Activated CD4-positive, alpha-beta T cell treated with anti-CD3 and anti-CD28 coated beads, Interleukin-2, amount 50 U/mL, for 16 hours (primary cell): ENCODE measurements around the gene ERC2.

Experiments
- DNase-seq: peaks from one replicate; pipeline ENCODE4 v3.0.0-alpha.2; 2020

ERC2 gene

DNA sequence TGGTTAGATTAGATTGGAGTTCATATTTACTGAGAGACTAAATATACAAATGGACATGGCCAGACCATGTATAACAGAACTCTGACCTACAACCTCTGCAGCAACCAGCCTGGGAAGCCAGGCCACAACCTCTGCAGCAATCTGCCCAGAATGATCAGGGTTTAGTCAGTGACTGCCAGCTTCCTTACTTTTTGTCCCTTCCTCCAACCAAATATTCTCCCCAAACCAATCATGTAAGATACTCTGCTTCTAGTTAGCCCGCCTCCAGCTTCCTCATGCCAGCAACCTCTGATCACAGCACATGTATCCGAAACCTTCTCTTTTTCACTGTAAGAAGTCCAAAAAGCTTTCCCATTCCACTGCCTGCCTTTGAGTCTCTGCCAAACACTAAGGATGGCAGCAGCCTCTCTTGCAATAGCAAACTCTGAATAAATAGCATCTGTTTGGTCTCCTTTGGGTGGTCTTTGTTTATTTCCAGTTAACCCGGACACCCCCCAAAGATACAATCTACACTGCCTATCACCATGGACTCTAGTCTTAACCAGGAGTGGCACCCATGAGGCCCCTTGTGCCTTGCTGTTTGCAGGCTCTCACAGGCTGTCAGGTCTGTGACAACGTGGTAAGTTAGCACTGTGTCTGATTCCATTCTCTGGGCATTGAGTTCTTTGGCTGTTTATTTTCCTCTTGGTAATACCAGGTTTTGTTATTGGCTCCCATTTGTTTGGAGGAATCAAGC lies 102.2 kb downstream of the ERC2 start:
- no peak for DNase-seq

DNA sequence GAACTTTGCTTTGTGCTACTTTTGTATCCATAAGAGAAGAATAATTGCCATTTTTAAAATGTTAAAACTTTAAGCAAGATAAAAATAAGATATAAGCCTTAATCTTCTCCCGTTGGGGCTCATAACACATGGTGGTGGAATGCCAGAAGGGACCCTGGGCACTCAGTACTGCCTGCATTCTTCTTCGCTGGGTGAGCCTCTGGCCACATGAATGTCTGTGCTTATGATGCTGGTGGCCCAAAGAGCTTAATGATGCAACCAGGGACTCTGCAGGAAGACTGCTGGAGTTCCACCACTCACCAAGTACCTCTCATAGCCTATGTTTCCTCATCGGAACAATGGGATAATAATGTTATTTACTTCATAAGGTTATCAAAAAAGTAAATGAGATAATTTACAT lies 103.6 kb downstream of the ERC2 start:
- DNase-seq: no peak

DNA sequence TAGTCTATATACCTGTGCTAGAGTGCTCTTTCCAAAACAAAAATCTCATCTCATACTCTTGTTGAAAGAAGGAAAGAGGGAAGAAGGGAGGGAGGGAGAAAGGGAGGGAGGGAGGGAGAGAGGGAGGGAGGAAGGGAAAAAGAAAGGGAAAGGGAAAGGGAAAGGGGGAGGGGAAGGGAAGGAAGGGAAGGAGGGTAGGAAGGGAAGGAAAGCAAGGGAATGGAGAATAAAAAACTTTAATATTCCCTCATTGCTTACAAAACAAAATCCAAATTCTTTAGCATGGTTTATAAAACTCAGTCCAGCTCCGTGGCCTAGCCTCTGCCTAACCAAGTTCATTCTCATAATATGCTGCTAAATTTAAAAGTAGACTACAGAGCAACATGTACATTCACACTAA lies 104.5 kb downstream of the ERC2 start:
- DNase-seq: no peak

DNA sequence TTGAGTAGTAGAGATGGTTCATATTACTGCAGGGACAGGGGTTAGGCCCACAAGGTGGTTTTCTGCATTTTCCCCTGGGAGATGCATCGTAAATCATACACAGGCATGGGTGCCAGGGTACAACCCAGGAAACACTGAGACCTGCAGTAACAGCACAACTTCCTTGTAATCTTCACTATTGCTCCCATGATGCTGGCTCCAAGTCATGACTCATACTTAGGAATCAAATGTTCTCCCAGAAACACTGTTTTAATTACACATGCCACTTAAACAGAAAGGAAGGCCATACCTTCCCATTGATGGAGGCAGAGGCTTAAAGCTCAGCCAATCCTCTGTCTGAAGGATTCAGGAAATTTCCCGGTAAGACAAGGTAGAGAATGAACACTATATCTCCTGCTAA lies 106.5 kb downstream of the ERC2 start:
- DNase-seq: no peak

DNA sequence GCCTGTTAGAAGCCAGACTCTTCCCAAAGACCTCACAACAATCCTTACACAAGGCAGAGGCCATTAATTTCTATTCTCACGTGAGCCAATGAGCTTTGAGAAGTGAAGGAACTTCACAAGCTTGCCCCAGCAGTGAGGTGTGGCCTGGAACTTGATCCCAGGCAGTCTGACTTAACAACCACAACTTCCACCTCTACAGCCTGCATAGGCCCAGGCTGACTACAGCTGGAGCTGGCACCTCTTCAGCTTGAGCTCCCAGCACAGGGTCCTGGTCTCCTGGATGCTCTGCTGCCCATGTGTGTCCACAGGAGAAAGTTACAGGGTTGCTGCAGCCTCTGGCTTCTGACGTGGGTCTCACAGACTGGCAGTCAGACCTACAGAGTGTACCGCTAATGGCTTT lies 111.0 kb downstream of the ERC2 start:
- DNase-seq: no peak

DNA sequence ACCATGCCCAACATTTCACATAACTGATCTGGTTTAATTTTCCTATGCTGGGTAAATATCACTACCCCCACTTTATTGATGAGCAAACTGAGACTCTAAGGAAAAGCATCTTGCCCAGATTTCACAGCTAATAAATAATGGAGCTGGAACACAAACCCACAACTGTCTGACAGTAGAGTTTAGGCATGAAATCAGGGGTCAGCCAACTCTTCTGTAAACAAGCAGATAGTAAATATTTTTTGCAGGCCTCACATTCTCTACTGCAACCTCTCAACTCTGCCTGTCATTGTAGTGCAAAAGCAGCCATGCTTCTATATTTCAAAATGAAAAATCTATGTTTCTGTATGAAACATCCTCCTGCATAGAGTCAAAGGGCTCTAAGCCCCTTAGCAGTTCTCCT lies 111.5 kb downstream of the ERC2 start:
- no peak for DNase-seq

DNA sequence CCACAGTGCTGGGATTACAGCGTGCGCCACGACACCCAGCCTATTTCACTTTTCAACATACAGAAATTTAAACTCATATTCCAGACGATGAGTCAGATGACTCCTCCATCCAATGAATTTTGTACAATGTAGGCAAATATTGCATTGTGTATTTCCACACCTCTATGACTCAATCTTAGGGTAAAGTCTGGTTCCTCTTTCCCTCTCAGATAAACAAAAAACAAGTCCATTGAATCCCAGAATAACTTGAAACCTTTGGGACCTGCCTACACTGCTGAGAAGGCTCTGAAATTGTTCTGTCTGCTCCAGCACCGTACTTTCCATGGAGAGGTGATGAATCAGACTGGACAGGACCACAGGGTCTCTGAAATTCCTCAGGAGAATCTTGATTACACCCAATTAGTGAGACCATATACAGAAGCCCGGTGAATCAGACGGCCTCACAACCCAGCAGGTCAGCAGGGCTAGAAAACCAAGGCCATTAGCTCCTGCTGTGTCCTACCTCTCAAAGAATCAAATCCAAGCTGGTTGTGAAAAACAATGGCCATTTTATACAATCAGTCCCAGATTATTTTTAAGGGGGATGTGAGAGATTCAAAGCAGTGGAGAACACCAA lies 112.6 kb downstream of the ERC2 start:
- no peak for DNase-seq

DNA sequence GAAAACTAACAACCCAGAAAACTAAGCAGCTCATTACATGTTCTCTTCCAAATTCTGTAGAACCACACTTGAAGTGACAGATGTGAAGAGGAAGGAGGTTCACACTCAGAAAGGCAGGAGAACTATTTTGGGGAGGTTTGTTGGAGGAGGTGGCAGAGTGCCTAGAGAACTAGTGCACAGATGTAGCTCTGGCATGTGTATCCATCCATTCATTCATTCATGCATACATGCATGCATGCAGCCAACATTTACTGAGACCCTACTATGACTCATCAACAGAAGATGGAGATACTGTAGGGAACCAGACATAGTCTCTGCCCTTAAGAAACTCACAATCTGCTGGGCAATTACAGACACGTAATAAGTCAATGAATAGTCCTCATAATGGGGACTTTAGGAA lies 116.7 kb downstream of the ERC2 start:
- DNase-seq: no peak

DNA sequence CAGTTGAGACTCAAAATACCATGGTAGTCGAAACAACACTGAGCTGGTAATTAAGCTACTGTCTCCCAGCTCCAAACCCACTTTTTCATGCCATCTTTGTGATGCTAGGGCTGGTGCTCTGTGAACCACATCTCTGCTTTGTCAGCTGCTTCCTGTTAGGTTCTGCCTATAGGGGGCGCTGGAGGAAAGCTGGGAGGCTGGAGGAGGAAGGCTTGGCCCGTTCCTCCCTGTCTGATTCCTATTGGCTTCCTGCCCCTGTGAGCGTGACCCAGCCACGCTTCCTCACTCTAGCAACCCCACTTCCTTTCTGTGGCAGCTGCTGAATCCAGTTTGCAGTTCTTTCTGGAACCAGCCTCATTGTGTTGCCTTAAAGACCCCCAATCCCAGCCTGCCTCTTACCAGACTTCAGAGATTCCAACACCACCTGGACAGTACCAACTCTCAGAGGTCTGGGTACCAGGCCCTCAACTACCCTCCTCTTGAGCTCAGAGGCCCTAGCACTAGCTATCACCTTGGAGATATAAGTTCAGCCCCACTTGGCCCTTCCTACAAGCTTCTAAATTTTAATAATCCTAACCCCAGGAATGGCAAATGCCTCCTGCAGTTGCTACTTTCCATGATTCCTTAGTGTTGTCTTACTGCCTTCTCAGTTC lies 120.9 kb downstream of the ERC2 start:
- peak; percentile 37 for DNase-seq

DNA sequence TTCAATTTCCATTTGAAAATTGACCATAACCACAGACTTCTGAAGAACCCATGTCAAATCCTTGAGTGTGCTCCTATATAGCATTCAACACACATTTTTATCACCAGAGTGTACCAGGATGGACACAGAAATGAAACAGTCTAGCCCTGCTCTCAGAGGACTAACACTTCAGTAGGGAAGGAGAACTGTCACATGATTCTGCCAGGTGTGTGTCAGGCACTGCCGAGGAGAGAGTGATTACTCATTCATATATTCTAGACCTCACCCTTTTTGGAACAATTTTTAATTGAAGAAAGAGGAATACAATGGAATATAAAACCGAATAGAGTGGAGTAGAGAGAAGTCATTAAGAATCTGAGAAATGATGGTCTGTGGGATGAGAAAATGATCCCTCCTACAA lies 125.8 kb downstream of the ERC2 start:
- no peak for DNase-seq

DNA sequence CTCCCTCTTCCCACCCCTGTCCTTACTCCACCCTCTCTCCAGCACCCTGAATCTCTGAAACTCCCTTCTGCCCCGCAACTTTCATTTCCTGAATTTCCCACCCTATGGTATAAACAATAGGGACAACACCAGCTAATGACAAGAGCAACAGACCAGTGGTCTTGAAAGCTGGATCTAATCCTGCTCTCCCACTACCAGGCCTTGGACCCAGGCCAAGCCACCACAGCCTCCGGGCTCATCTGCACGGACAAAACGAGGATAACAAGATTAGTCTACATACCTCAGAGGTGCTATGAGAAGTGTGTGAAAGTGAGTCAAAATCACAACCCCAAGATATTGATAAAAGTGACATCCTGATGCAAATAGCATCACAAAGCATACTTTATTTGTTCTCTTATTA lies 128.6 kb downstream of the ERC2 start:
- DNase-seq: no peak

DNA sequence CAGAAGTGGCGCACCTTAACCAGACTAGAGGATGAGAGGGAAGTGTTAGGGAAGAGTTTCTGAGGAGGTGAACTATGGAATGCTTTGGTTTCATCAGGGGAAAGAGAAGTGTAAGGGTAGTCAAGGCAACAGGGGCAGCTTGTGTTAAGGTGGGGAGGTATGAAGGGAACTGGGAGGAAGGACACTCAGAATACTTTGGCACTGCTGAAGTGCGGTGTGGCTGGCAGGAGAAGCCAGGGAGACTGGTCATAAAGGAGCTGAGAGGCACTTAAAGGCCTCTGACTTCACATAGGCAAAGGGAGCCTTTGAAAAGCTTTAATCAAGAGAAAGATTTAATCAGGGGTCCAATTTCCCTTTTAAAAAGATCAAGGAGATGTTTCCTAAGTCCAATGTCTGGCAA lies 129.0 kb downstream of the ERC2 start:
- DNase-seq: no peak

DNA sequence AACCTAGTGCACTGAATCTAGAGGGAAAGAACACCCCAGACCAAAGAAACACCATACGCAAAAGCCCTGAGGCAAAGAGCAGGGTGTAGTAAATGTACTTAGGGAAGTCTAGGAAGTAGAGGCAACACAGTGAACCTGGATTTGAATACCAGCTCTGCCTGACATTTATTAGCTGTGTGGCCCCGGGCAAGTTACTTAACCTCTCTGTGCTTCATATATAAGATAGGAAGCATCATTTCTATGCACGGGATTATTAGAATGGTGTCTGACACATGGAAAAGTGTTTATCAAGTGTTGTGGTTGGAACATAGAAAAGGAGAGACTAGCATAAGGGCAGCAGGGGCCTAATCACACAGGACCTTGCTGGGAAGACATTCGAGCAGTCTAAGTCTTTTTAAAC lies 132.2 kb downstream of the ERC2 start:
- no peak for DNase-seq

DNA sequence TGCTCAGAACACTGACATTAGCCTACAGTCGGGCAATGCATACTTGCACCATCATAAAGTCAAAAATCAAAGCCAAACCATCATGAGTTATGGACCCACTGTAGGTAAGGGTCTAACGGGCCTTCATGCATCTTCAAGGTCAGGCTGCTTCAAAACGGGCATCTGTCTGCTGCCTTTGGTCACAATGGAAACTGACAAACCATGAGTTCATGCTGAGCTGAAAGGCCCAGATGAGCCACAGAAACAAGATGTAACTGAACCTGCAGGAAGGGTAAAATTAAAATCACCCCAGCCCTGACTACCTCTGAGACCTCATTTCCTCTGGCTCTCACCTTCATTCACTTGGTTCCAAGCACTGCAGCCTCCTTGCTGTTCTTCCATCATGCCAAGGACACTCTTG lies 143.8 kb downstream of the ERC2 start:
- no peak for DNase-seq

DNA sequence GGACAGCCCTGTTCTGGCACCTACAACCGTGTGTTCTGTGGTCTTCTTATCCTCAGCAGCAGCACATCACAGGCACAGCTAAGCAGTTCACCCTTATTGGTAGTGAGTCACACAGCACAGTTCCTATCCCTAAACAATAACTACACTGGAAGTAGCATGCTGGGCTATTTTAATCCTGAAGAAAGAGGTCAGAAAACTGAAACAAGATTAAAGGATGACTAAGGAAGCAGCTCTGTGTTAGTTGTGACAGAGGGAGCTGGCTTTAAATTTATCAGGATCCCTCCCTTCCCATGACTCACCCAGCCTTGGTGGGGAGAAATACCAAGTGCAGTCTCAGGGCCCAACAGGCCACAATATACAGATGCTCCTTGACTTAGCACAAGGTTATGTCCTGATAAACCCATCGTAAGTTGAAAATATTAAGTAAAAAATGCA lies 144.3 kb downstream of the ERC2 start:
- DNase-seq: no peak

DNA sequence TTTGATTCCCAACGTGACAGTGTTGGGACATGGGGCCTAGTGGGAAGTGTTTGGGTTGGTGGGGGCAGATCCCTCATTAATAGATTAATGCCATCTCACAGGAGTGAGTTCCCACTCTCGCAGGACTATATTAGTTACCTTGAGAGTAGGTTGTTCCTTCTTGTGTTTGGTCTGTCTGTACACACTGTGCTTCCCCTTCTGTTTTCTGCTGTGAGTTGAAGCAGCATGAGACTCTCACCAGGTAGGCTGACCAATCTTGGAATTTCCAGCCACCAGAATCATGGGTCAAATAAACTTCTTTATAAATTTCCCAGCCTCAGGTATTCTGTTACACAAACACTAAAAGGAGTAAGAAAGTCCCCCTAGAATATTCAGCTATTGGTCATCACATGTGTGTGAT lies 145.4 kb downstream of the ERC2 start:
- DNase-seq: no peak

DNA sequence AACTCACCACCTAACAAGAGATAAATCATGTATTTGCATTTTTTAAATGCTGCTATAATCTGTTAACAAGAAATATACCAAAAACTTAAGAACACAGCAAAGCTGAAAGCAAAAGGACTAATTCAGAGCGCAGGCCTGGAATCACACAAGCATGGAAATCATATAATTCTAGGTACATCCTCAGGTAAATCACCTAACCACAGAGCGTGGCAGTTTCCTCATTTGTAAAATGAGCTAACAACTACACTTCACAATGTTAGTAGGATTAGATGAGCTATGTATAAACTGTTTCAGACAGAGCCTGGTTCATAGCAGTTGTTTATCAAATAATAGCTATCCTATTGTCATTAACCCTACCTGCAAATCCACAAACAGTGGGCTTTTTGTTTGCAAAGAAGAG lies 146.4 kb downstream of the ERC2 start:
- DNase-seq: no peak

DNA sequence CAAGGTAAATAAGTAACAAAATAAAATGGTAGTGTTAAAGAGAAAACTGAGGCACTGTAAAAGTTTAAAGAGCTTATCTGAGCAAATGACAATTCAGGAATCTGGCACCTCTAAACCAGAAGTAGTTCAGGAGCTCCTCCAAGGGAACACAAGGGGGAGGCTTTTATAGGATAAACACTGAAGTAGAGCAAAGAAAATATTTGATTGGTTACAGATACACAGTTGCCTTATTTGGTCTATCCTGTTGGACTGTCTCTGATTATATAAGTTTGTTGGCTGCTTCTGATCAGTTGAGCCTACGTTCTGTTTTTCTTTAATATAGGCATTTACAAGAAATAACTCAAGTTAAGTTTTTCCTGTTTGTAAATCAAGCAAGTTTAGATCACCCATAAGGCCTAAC lies 146.9 kb downstream of the ERC2 start:
- no peak for DNase-seq

DNA sequence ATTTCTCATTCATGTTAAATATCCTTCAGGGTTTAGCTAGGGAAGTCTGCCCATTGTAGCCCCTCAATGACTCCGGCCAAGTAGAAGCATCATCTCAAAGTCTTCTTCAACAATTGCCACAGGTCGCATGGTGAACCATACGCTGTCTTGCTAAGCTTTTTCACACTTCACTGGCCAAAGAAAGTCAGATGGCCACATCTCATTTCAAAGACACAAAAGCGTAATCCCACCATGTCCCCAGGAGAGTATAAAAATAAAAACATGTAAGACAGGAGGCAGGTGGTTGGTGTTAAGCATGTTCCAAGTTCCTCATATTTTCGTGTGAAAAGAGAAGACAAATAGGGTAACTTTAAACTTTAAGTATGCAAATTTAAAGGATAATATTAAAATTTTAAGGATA lies 147.4 kb downstream of the ERC2 start:
- no peak for DNase-seq

DNA sequence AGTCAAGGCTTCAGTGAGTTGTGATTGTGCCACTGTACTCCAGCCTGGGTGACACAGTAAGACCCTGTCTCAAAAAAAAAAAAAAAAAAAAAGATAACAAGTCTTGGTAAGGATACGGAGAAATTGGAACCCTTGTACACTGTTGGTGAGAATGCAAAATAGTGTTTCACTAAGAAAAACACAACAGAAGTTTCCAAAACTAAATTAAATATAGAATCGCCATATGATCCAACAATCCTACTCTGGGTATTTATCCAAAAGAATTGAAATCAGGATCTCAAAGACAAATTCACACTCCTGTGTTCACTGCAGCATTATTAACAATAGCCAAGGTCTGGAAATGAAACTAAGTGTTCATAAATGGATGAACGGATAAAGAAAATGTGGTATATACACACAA lies 149.4 kb downstream of the ERC2 start:
- DNase-seq: no peak

DNA sequence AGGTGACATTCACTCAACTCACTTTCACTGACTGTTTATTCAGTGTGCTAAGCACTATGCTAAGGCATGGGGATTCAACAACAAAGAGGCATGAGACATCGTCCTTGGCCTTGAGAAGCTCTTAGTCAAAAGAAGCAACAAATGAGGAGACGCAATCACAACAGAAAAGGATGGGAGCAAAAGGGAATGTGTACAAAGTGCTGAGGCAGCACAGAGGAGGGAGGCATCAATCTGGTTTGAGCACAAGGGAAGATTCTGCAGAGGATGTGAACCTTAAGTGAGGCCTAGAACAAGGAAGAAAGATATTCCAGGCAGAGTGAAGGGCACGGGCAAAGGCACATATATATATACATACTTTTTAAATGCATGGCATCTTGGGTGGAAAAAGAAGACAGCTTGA lies 151.3 kb downstream of the ERC2 start:
- DNase-seq: no peak

DNA sequence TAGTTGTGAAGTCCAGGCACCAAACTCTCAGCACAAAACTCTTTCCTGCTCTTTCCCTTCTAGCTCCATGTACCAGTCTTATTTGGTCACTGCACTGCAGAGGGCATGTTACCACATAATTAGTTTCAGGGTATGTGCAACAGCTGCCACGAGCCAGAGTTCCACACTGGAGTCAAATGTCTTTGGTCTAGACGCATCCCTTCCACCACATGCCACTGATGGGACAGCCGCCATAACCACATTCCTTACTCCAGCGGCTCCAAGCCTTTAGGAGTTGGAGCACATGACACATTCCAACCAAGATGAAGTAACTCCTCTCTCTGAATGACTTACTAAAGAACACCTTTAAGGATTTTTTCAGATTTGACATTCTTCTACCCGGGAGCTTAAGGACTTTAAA lies 153.4 kb downstream of the ERC2 start:
- DNase-seq: no peak

DNA sequence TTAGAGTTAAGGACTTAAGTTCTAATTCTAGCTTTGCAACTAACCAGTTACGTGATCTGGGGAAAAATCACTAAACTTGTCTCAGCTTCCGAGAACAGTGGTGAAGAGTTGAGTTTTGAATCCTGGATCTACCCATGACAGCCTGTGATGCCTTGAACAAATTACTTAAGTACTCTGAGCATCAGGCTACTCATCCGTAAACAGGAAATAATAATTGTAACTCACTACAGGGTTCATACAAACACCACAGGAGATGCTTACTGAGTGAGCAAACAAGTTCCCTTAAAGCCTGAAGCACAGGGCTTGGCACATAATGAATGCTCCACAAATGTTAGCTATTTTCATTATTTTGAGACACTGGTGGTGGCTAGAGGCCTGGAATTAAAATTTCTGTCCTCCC lies 158.8 kb downstream of the ERC2 start:
- no peak for DNase-seq

DNA sequence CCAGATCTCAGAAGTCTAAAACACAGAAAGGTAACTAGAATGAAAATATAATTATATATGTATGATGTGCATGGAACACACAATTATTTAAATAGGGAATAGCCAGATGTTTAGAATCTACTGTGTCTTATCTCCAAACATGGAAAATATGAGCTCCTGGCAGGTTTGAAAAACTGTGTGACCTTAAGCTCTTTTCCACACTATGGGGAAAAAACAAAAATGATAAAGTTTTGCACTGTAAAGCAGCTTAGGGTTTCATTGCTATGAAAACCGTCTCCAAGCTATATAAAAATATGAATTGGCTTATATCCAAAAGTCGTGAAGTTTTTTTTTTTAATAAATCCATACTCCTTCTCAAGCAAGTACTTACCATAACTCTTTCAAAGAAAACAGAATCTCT lies 159.8 kb downstream of the ERC2 start:
- no peak for DNase-seq

DNA sequence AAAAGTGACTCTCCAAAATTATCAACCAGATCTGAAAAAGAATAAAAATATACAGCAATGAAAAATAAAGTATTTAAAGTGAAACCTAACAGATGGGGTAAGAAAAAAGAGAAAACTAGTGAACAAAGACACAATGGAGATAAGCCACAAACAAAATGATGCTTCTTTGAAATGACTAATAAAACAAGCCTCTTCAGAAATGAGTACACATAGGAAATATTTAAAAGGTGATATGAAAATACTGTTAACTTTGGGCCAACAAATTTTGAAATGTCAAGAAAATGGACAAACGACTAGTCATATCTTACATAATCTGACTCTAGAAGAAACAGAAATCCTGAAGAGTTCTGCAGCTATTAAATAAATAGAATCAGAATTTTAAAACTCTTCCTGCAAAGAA lies 164.2 kb downstream of the ERC2 start:
- peak; percentile 26 for DNase-seq
